WTC11 (cell line): ENCODE measurements around the gene DAPK1.

Source experiments
- ATF1 ChIP-seq: sonication (generic); formaldehyde crosslinking; IDR thresholded peaks from 2 replicates; pipeline ENCODE4 v1.8.1; 2023; ENCODE audit warnings: mild to moderate bottlenecking, moderate library complexity, missing genetic modification reagents
- ATF3 ChIP-seq: sonication (generic); formaldehyde crosslinking; conservative IDR thresholded peaks from 2 replicates; pipeline ENCODE4 v1.8.1; 2022; ENCODE audit warnings: mild to moderate bottlenecking, missing genetic modification reagents
- CREB1 ChIP-seq: sonication (generic); formaldehyde crosslinking; IDR thresholded peaks from 2 replicates; pipeline ENCODE4 v1.8.0; 2023; ENCODE audit warnings: mild to moderate bottlenecking, missing genetic modification reagents
- CTCF ChIP-seq: fragments of 200-600 bp; IDR thresholded peaks from 2 replicates; pipeline ENCODE4 v1.8.0; 2022; ENCODE audit warnings: antibody characterized with exemption
- KAT7 ChIP-seq: sonication (generic); formaldehyde crosslinking; IDR thresholded peaks from 2 replicates; pipeline ENCODE4 v1.8.1; 2023; ENCODE audit warnings: missing genetic modification reagents, mild to moderate bottlenecking, borderline replicate concordance
- MAX ChIP-seq: sonication (generic); formaldehyde crosslinking; IDR thresholded peaks from 2 replicates; pipeline ENCODE4 v1.8.0; 2022; ENCODE audit warnings: mild to moderate bottlenecking, missing genetic modification reagents
- TEAD1 ChIP-seq: sonication (generic); formaldehyde crosslinking; IDR thresholded peaks from 2 replicates; pipeline ENCODE4 v1.8.0; 2022; ENCODE audit warnings: mild to moderate bottlenecking, missing genetic modification reagents

GRCh38 chr9:87753313-87753712 is 255.6 kb downstream of the DAPK1 start:
- TF ChIP-seq CTCF (no peak), CREB1 (no peak), ATF3 (CRISPR knock-in tag) (no peak), TEAD1 (CRISPR knock-in tag) (no peak), MAX (no peak), ATF1 (CRISPR knock-in tag) (no peak), KAT7 (no peak)
